Activated T-helper 1 cell treated with anti-CD3 and anti-CD28 coated beads, Interleukin-12 subunit alpha, Interleukin-12 subunit beta, Interleukin-2, Interleukin-4 antibody, amounts not matched to agents 30 ng/mL and 10 ng/mL and 1 ng/mL, durations not matched to agents 14 hours and 24 hours and 36 hours (primary cell): ENCODE data around the gene PPM1N. TPM values are rescaled to one million over a fixed set of nuclear protein-coding genes. Genes with fewer than 3 reads are reported as not detected.
A peak's percentile ranks its signal among the peaks of the same experiment; 100 is the strongest.

ENCODE experiments used
- DNase-seq: peaks from one replicate; pipeline ENCODE4 v3.0.0; 2021; ENCODE audit warnings: low spot score
- H3K27ac Mint-ChIP-seq: one replicate; pipeline ENCODE4 v1.8.0; 2021; ENCODE audit warnings: mild to moderate bottlenecking, mixed read lengths
- H3K27me3 Mint-ChIP-seq: one replicate; pipeline ENCODE4 v1.8.0; 2022; ENCODE audit warnings: mild to moderate bottlenecking, moderate library complexity, mixed read lengths; ENCODE audit not compliant: insufficient read depth
- H3K36me3 Mint-ChIP-seq: one replicate; pipeline ENCODE4 v1.8.0; 2021; ENCODE audit warnings: low read depth, mixed read lengths
- H3K4me1 Mint-ChIP-seq: one replicate; pipeline ENCODE4 v1.8.0; 2021; ENCODE audit warnings: low read depth, mixed read lengths
- H3K4me3 Mint-ChIP-seq: one replicate; pipeline ENCODE4 v1.8.0; 2021; ENCODE audit warnings: mild to moderate bottlenecking, moderate library complexity, mixed read lengths
- H3K9me3 Mint-ChIP-seq: one replicate; pipeline ENCODE4 v1.8.0; 2021; ENCODE audit warnings: mixed read lengths
- intact Hi-C: fragments of 100-400 bp; cut with micrococcal nuclease; formaldehyde crosslinking; loops from one replicate; pipeline ENCODE4 v1.15.1; 2024
- total RNA-seq: library from RNA; stranded (reverse); gene quantifications from 2 replicates; pipeline ENCODE4 v1.2.3, GENCODE V29; 2022

Gene PPM1N
- total RNA-seq, 1 donor from 2014 or later, result 1.0 TPM

DNA sequence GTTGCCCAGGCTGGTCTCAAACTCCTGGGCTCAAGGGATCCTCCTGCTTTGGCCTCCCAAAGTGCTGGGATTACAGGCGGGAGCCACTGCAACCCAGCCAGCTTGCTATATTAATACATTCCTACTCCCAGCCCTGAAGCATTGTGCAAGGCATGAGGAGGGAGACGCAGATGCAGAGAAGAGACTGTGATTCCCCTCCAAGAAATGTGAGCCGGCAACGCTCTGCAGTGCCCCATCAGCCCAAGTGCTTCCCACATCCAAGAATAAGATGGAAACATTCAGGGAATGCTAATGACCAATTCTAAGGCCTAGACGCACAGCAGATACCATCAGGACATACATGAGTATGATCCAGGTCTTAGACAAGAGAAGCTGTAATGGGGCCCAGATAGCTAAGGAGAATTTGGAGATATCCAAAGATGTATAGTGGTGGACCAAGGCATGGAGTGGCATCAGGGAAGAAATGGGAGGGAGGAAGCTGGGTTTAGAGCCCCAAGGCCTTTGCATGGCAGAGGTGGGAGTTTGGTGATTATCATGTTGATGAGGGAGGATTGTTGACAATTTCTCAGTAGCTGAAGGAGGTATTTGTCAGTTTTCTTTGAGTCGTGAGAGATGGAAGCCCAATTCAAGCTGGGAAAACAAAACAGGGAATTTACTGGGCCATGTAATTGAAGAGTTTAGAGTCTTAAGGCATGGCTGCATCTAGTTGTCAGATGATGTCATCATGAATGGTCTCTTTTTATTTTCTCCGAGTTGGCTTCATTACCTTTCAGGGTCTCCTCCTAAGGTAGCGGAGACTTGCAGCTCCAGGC lies 2.9 kb downstream of the PPM1N start:
- H3K27ac Mint-ChIP-seq, result no peak overlapping the region
- DNase-seq, result no peak
- H3K9me3 Mint-ChIP-seq, result no peaks in the 10 kb centered on the region
- H3K4me3 Mint-ChIP-seq, result no peak overlapping the region
- peaks cover 20% of the 10 kb centered on the region for H3K27me3 Mint-ChIP-seq
- H3K4me1 Mint-ChIP-seq, result peaks cover 21% of the 10 kb centered on the region
- H3K36me3 Mint-ChIP-seq, result peaks cover 2% of the 10 kb centered on the region
- intact Hi-C loops, result no loop called here

DNA sequence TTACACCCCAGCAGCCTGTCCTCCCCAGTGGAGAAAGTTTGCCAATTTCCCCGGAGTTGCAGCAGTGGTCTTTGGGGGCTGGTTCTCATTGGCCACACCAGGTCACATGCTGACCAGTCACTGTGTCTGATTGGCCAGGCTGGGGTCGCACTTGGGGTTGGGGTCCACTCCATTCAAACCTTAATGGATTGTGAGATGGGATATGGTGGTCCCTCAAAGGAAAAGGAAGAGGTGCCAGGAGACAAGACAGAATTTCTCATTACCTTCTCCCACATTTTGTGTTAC lies 3.4 kb downstream of the PPM1N start:
- H3K27me3 Mint-ChIP-seq, result peaks cover 19% of the 10 kb centered on the region
- H3K4me3 Mint-ChIP-seq, result no peak overlapping the region
- peaks cover 20% of the 10 kb centered on the region for H3K4me1 Mint-ChIP-seq
- H3K36me3 Mint-ChIP-seq, result peaks cover 2% of the 10 kb centered on the region
- no peaks in the 10 kb centered on the region for H3K9me3 Mint-ChIP-seq
- intact Hi-C loops, result no loop called here
- no peak for DNase-seq
- no peak overlapping the region for H3K27ac Mint-ChIP-seq

DNA sequence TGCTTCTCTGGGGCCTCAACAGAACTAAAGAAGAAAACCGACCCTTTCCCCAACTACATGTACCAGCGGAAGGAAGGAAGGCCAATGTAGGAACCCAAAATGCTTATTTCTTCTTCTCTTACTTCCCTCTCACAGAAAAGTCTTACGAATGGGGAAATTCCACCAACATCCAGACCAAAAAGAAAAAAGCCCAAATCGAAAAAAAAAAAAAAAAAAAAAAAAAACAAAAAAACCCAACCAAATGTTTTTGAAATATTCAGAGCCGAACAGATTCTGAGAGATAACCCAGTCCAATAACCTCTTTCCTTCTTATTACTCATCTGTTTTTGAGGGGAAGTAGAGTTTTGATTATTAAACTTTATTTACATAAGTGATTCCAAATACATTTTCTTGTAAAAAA lies 3.9 kb downstream of the PPM1N start:
- H3K27ac Mint-ChIP-seq, result no peak overlapping the region
- H3K36me3 Mint-ChIP-seq, result peaks cover 2% of the 10 kb centered on the region
- intact Hi-C loops, result no loop called here
- H3K4me1 Mint-ChIP-seq, result peaks cover 20% of the 10 kb centered on the region
- no peak for DNase-seq
- H3K9me3 Mint-ChIP-seq, result no peaks in the 10 kb centered on the region
- peaks cover 17% of the 10 kb centered on the region for H3K27me3 Mint-ChIP-seq
- no peak overlapping the region for H3K4me3 Mint-ChIP-seq

DNA sequence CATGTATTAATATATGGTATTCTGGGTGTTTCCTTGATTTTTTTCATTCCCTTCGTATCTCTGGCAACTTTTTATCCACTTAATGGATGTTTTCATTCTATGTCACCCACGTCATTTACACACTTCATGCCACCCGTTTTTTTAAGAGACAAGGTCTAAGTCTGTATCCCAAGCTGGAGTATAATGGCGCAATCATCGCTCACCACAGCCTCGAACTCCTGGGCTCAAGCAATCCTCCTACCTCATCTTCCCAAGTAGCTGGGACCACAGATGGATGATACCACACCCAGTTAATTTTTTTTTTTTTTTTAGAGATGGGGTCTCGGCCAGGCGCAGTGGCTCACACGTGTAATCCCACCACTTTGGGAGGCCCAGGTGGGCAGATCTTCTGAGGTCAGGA lies 5.7 kb downstream of the PPM1N start:
- Mint-ChIP-seq H3K27me3 (peaks cover 8% of the 10 kb centered on the region), H3K4me3 (no peak overlapping the region), H3K9me3 (no peaks in the 10 kb centered on the region), H3K4me1 (peaks cover 11% of the 10 kb centered on the region), H3K36me3 (peaks cover 3% of the 10 kb centered on the region), H3K27ac (no peak overlapping the region)
- intact Hi-C loops, result no loop called here
- no peak for DNase-seq

DNA sequence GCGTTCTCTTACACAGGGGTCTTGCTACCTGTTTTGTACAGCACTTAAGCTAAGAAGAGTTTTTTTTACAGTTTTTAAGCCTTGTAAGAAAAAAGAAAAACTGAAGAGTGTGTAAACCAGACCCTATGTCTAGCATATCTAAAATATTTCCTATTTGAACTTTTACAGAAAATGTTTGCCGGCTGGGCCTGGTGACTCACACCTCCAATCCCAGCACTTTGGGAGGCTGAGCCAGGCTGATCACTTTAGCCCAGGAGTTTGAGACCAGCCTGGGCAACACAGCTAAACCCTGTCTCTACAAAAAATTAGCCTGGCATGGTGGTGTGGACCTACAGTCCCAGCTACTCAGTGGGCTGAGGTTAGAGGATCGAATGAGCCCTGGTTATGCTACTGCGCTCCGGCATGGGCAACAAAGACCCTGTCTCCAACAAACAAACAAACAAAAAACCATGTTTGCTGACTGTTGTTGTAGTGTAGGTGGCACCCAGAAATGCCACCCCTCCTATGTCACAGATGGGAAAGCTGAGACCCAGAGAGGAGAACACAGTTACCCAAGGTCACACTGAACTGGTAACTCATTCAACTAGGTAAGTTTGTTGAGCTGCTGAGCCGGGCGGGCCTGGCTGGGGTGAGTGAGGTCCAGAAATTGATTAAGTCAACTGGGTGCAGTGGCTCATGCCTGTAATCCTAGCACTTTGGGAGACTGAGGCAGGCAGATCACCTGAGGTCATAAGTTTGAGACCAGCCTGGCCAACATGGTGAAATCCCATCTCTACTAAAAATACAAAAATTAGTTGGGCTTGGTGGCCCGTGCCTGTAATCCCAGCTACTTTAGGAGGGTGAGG lies 7.1 kb downstream of the PPM1N start:
- Mint-ChIP-seq H3K36me3 (peaks cover 8% of the 10 kb centered on the region), H3K4me3 (peak overlapping the region; percentile 95), H3K27ac (peak overlapping the region; percentile 78), H3K4me1 (peaks cover 12% of the 10 kb centered on the region), H3K9me3 (no peaks in the 10 kb centered on the region), H3K27me3 (peaks cover 3% of the 10 kb centered on the region)
- intact Hi-C loops, result loop anchor here (5.0 kb wide), 1 partner anchor 328 kb away; the partner anchor contains the start of genes BLOC1S3 and TRAPPC6A
- no peak for DNase-seq

DNA sequence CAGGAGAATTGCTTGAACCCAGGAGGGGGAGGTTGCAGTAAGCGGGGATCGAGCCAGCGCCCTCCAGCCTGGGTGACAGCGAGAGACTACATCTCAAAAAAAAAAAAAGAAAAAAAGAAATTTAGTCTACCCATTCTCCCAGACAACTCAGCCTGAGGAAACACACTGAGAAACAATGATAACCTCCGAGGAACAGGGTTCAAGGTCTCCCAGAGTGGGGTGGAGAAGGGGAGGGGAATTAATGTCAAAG lies 7.7 kb downstream of the PPM1N start:
- no peak for DNase-seq
- peaks cover 15% of the 10 kb centered on the region for H3K4me1 Mint-ChIP-seq
- H3K27me3 Mint-ChIP-seq, result peaks cover 3% of the 10 kb centered on the region
- peak overlapping the region; percentile 95 for H3K4me3 Mint-ChIP-seq
- H3K9me3 Mint-ChIP-seq, result no peaks in the 10 kb centered on the region
- H3K36me3 Mint-ChIP-seq, result peaks cover 9% of the 10 kb centered on the region
- peak overlapping the region; percentile 78 for H3K27ac Mint-ChIP-seq
- intact Hi-C loops, result loop anchor here (1.0 to 5.0 kb wide), 9 partner anchors 9 to 329 kb away; partner anchors contain the start of genes BLOC1S3, FOSB, OPA3 and QPCTL

DNA sequence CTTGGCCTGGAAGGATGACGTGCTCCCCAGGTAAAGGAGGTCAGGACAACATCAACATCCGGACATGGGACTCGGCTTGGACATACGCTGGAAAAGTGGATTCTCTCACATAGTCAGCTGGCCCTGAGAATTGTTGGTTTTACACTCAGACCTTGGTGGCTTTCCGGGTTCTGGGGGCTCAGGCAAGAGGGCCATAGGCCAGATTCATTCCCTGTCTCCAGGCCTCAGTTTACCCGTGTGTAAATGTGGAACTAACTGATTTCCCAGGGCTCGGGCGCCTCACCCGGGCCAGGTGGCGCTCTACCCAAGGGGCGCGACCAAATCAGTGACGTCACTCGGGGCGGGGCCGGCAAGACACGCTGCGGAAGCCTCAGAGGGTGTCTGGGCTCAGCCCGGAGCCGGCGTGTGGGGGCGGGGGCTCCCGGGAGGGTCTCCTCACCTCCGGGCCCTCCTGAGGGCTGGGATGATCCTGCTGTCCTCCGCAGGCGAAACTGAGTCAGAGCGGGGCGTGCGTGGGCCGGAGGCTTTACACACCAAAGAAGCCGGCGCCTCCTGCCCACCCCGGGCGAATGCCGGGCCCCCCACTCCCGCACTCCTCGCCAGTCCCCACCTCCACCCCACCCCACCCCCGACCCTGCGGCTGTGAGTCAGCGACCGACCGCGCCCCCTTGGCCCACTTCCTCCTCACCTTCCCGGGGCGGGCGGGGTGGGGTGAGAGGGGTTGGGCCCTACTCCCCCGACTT lies 8.2 kb downstream of the PPM1N start:
- Mint-ChIP-seq H3K4me3 (peak overlapping the region; percentile 95), H3K9me3 (no peaks in the 10 kb centered on the region), H3K27ac (peak overlapping the region; percentile 95), H3K36me3 (peaks cover 14% of the 10 kb centered on the region), H3K4me1 (peaks cover 20% of the 10 kb centered on the region), H3K27me3 (peaks cover 3% of the 10 kb centered on the region)
- DNase-seq, result peak; percentile 94
- intact Hi-C loops, result loop anchor here (1.0 to 5.0 kb wide), 9 partner anchors 9 to 329 kb away; partner anchors contain the start of genes BLOC1S3, FOSB, OPA3 and QPCTL

DNA sequence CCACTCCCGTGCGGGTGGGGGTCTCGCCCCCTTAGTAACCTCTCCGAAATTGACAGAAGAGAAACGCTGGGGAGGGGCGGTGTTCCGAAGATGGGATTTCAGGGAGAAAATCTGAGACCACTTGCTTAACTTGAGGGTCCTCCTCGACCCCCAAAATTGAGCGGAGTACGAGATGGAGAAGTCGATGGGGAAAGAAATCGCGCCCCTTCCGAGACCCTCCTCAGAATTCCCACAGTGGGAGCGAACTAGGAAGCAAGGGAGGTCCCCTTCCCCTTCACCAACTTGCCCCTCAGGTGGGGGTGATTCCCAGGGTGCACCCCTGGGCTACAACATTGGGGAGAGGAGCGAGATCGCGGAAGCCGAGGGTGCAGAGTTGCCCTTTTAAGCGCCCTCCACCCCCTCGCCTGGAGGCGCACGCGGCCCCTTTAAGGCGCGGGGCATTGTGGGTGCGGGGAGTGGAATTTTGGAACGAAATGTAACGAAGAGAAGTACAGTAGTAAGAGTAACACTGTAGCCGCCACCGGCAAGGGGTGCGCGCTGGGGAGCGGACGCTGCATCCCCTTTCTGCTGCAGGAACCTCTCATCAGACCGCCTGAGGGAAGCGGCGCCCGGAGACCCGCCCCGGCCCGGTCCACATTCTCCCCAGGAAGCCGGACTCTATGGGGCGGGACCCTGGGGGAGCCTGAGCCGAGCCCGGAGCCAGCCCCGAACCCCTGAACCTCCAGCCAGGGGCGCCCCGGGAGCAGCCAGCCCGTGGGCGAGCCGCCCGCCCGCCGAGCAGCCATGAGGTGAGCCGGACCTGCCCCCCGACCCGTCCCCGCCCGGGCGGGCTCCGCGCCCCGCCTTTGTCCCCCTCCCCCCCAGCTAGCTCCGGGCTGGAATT lies 9.0 kb downstream of the PPM1N start, which contains the start of gene VASP:
Gene VASP, plus strand, starts transcription at position 491 of the 883 bp plus-strand sequence. Its CDS starts 293 bp downstream, at position 784.
- DNase-seq, result peak; percentile 93
- no peaks in the 10 kb centered on the region for H3K27me3 Mint-ChIP-seq
- no peaks in the 10 kb centered on the region for H3K9me3 Mint-ChIP-seq
- peak within 1 kb of the TSS; percentile 95 for H3K27ac Mint-ChIP-seq
- peak within 1 kb of the TSS; percentile 97 for H3K4me3 Mint-ChIP-seq
- H3K4me1 Mint-ChIP-seq, result peaks cover 24% of the 10 kb centered on the region
- intact Hi-C loops, result loop anchor here (1.0 to 5.0 kb wide), 11 partner anchors 10 to 330 kb away; partner anchors contain the start of genes BLOC1S3, FOSB, OPA3 and POLR1G
- H3K36me3 Mint-ChIP-seq, result peaks cover 14% of the 10 kb centered on the region

DNA sequence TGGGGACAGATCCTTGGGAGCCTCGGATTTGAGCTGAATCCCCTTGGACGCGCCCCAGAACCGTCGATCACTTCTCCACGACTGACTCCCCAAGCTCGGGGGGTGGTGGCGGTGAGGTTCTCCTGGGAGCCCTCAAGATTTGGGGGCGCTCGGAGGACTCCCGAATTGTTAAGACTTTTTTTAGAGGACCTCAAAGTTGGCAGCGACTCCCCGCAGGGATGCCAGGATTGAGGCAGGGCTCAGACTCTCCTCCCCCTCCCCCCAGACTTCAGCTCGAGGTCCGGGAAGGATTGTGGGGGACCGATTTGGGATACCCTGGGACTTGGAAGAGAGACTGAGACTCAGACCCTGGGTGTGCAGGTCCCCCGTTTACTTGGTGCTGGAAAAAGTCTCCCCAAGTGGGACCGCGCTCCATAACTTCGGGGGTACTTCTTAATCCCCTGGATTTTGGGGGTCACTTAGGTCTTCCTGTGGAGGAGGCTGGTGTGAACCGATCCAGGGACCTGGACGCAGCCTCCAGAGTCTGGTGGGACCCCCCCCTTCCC lies 9.7 kb downstream of the PPM1N start:
- no peaks in the 10 kb centered on the region for H3K27me3 Mint-ChIP-seq
- no peaks in the 10 kb centered on the region for H3K9me3 Mint-ChIP-seq
- no peak for DNase-seq
- peaks cover 27% of the 10 kb centered on the region for H3K4me1 Mint-ChIP-seq
- intact Hi-C loops, result loop anchor here (1.0 to 5.0 kb wide), 6 partner anchors 15 to 331 kb away; partner anchors contain the start of genes BLOC1S3, FOSB, POLR1G and TRAPPC6A
- H3K27ac Mint-ChIP-seq, result peak overlapping the region; percentile 48
- peak overlapping the region; percentile 97 for H3K4me3 Mint-ChIP-seq
- H3K36me3 Mint-ChIP-seq, result peaks cover 16% of the 10 kb centered on the region

DNA sequence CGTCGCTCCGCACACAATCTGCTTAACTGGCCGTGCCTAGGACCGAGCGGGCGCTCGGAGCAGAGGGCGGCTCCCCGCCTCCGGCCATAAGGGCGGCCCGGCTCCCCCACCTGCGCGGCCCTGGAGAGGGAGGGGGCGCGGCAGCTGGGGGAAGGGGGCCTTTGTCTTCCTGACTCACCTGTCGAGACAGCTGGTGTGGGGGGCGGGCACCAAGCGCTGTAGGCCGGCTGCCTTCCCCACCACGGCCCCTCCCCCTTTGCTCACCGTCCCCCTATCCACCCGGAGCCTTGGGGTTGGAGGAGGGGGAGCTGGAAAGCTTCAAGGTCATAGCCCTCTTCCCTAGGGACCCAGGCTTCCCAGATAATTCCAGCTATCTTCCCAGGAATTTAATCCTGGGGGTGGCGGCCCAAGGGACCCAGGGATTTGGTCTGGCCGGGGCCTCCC lies 10.2 kb downstream of the PPM1N start:
- Mint-ChIP-seq H3K36me3 (peaks cover 18% of the 10 kb centered on the region), H3K4me3 (peak overlapping the region; percentile 97), H3K4me1 (peaks cover 30% of the 10 kb centered on the region), H3K9me3 (no peaks in the 10 kb centered on the region), H3K27me3 (no peaks in the 10 kb centered on the region), H3K27ac (peak overlapping the region; percentile 96)
- intact Hi-C loops, result loop anchor here (5.0 kb wide), 1 partner anchor 331 kb away; the partner anchor contains the start of genes BLOC1S3 and TRAPPC6A
- DNase-seq, result no peak

DNA sequence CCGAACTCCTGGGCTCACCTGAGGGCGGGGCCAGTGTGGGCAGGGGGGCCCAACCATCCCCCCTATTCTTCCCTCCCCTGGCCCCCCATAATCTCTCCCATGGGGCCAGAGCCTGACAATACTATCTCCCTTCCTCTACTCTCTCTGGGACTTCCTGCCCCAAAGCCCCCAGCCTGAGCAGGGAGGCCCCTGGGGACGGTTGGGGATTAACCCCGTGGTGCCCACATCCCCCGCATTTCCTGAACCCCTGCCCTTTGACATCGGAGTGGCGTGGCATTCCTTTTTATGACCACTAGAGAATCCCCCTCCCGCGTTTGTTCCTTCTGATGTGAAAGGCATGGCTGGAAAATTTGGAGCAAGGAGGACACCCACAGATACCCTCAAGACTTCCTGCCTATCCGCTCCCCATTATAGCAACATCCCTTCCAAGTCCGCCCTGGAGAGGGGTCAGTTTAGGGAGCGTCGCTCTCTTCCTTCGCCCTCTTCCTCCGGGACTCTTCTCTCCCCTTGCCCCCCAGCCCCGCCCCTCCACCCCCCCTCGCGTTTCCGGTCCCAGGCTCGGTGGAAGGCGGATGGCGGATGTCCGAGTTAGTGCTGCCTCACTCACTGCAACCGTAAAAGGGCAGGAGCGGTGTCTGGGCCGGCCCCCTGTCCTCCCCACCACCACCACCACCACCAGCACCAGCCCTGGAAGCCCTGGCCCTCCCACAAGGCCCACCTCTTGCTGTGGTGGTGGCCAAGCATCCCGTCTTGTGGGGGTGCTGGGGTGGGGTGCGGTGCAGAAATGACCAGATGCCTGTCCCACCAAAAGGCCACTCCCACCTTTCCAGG lies 10.8 kb downstream of the PPM1N start:
- intact Hi-C loops, result loop anchor here (5.0 kb wide), 1 partner anchor 332 kb away; the partner anchor contains the start of genes BLOC1S3 and TRAPPC6A
- H3K27me3 Mint-ChIP-seq, result no peaks in the 10 kb centered on the region
- peak overlapping the region; percentile 97 for H3K4me3 Mint-ChIP-seq
- peak overlapping the region; percentile 96 for H3K27ac Mint-ChIP-seq
- H3K36me3 Mint-ChIP-seq, result peaks cover 23% of the 10 kb centered on the region
- DNase-seq, result peak; percentile 40
- H3K4me1 Mint-ChIP-seq, result peaks cover 35% of the 10 kb centered on the region
- no peaks in the 10 kb centered on the region for H3K9me3 Mint-ChIP-seq
